K562 treated with DMSO at 1 percent for 24 hours (cell line): ENCODE results near the gene TRPV2. TPM values are rescaled to one million over a fixed set of nuclear protein-coding genes. Genes with fewer than 3 reads are reported as not detected.

ENCODE experiments used
- total RNA-seq: library from RNA; unstranded; fragments of 300-600 nt; gene quantifications from 2 replicates; pipeline ENCODE4 v1.2.3, GENCODE V29; 2022; ENCODE audit warnings: low read depth; ENCODE audit not compliant: insufficient read depth

TRPV2 gene, protein sequence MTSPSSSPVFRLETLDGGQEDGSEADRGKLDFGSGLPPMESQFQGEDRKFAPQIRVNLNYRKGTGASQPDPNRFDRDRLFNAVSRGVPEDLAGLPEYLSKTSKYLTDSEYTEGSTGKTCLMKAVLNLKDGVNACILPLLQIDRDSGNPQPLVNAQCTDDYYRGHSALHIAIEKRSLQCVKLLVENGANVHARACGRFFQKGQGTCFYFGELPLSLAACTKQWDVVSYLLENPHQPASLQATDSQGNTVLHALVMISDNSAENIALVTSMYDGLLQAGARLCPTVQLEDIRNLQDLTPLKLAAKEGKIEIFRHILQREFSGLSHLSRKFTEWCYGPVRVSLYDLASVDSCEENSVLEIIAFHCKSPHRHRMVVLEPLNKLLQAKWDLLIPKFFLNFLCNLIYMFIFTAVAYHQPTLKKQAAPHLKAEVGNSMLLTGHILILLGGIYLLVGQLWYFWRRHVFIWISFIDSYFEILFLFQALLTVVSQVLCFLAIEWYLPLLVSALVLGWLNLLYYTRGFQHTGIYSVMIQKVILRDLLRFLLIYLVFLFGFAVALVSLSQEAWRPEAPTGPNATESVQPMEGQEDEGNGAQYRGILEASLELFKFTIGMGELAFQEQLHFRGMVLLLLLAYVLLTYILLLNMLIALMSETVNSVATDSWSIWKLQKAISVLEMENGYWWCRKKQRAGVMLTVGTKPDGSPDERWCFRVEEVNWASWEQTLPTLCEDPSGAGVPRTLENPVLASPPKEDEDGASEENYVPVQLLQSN
- total RNA-seq, result 90.2 and 101 TPM in 2 replicates

DNA sequence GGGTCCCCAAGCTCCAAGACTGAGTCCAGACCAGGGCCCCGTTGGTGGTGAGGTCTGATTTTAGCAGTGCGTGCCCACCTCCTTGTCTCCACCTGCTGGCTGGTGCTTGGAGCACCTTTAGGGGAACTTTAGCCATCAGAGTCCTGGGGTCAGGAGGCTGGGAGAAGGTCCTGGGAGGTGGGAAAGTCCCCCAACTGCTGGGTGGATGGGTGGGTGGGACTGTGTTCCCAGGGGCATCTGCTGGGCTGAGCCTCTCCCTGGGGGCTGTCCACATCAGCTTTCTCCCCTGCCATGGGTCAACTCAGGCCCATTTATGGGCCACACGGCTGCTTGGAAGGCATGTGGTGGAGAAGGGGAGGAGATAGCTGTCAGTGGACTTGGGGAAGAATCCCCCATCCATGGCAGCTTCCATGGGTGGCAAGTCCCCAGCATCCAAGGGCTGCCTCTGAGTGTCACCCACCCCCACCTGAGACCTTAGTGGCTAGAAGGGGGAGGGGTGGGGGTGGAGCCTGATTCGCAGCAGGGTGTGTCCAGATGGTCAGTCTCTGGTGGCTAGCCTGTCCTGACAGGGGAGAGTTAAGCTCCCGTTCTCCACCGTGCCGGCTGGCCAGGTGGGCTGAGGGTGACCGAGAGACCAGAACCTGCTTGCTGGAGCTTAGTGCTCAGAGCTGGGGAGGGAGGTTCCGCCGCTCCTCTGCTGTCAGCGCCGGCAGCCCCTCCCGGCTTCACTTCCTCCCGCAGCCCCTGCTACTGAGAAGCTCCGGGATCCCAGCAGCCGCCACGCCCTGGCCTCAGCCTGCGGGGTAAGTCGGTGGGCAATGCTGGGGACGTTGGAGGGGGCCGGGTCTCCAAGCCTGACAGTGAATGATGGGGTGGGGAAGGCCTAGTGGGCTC, at the start of gene TRPV2:
Gene TRPV2, plus strand, starts transcription at position 541 of the 894 bp plus-strand sequence. CDS start 2,098 bp downstream, outside the sequence.

DNA sequence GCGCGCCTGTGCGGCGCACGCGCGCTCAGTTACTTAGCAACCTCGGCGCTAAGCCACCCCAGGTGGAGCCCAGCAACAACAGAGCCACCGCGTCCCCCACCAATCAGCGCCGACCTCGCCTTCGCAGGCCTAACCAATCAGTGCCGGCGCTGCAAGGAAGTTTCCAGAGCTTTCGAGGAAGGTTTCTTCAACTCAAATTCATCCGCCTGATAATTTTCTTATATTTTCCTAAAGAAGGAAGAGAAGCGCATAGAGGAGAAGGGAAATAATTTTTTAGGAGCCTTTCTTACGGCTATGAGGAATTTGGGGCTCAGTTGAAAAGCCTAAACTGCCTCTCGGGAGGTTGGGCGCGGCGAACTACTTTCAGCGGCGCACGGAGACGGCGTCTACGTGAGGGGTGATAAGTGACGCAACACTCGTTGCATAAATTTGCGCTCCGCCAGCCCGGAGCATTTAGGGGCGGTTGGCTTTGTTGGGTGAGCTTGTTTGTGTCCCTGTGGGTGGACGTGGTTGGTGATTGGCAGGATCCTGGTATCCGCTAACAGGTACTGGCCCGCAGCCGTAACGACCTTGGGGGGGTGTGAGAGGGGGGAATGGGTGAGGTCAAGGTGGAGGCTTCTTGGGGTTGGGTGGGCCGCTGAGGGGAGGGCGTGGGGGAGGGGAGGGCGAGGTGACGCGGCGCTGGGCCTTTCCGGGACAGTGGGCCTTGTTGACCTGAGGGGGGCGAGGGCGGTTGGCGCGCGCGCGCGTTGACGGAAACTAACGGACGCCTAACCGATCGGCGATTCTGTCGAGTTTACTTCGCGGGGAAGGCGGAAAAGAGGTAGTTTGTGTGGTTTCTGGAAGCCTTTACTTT, 34.5 kb upstream of the TRPV2 start, which contains the start of gene UBB:
Gene UBB, plus strand, starts transcription at position 452 of the 856 bp plus-strand sequence. CDS start 817 bp downstream, outside the sequence.

Other genes with a start within 250 kb of the TRPV2 start
- 40.2 and 41.0 TPM in 2 replicates for gene NCOR1, start 200.0 kb upstream of the TRPV2 start, total RNA-seq
- gene PIGL, start 198.4 kb upstream of the TRPV2 start, total RNA-seq, result 12.2 and 12.7 TPM in 2 replicates
- gene CENPV, start 62.1 kb upstream of the TRPV2 start, total RNA-seq, result 59.9 and 60.6 TPM in 2 replicates
- gene UBB, start 34.5 kb upstream of the TRPV2 start, total RNA-seq, result 2,010 and 2,059 TPM in 2 replicates
- gene LRRC75A, start 76.6 kb downstream of the TRPV2 start, total RNA-seq, result 0.35 and 0.74 TPM in 2 replicates
- 1.9 TPM in 1 of 2 replicates, not detected in the other for gene ZNF287, start 153.6 kb downstream of the TRPV2 start, total RNA-seq
- gene ZNF624, start 238.3 kb downstream of the TRPV2 start, total RNA-seq, result 0.31 and 0.35 TPM in 2 replicates